H9 (cell line): ENCODE measurements around the gene DNAH11. TPM values are rescaled to one million over a fixed set of nuclear protein-coding genes. Genes with fewer than 3 reads are reported as not detected.

Source experiments
- DNase-seq: peaks from one replicate; pipeline ENCODE4 v3.0.0-alpha.2; 2017
- H2AFZ ChIP-seq: one replicate; pipeline ENCODE4 v1.6.1; 2013; ENCODE audit warnings: mild to moderate bottlenecking, low read length, control low read depth, moderate library complexity
- H2AK5ac ChIP-seq: 2 replicates; pipeline ENCODE4 v1.6.1; 2013; ENCODE audit warnings: low read length, control low read depth, mixed read lengths; ENCODE audit not compliant: insufficient read length
- H2BK120ac ChIP-seq: one replicate; pipeline ENCODE4 v1.6.1; 2013; ENCODE audit warnings: low read depth, mild to moderate bottlenecking, low read length, control low read depth, inconsistent platforms; ENCODE audit not compliant: poor library complexity, severe bottlenecking
- H2BK12ac ChIP-seq: 2 replicates; pipeline ENCODE4 v1.6.1; 2013; ENCODE audit warnings: low read length, control low read depth, mixed read lengths, low read depth; ENCODE audit not compliant: insufficient read length
- H2BK15ac ChIP-seq: 2 replicates; pipeline ENCODE4 v1.6.1; 2013; ENCODE audit warnings: low read depth, low read length, control low read depth
- H2BK20ac ChIP-seq: one replicate; pipeline ENCODE4 v1.6.1; 2013; ENCODE audit warnings: low read depth, mild to moderate bottlenecking, low read length, control low read depth, inconsistent platforms; ENCODE audit not compliant: poor library complexity, severe bottlenecking
- H2BK5ac ChIP-seq: 2 replicates; pipeline ENCODE4 v1.6.1; 2013; ENCODE audit warnings: low read length, control low read depth, mixed read lengths; ENCODE audit not compliant: insufficient read length
- H3K14ac ChIP-seq: 2 replicates; pipeline ENCODE4 v1.6.1; 2013; ENCODE audit warnings: low read length, control low read depth; ENCODE audit not compliant: insufficient read depth
- H3K18ac ChIP-seq: 2 replicates; pipeline ENCODE4 v1.6.1; 2013; ENCODE audit warnings: low read depth, mild to moderate bottlenecking, mixed read lengths, low read length, control low read depth; ENCODE audit not compliant: insufficient read length
- H3K23ac ChIP-seq: 2 replicates; pipeline ENCODE4 v1.6.1; 2013; ENCODE audit warnings: low read length, control low read depth, mixed read lengths, low read depth; ENCODE audit not compliant: insufficient read length
- H3K23me2 ChIP-seq: 2 replicates; pipeline ENCODE4 v1.6.1; 2013; ENCODE audit warnings: low read depth, mild to moderate bottlenecking, mixed read lengths, low read length, control low read depth; ENCODE audit not compliant: insufficient read length, poor library complexity, severe bottlenecking
- H3K27ac ChIP-seq: 2 replicates; pipeline ENCODE4 v1.5.1; 2013; ENCODE audit warnings: low read length, control low read depth, mixed read lengths, low read depth; ENCODE audit not compliant: insufficient read length
- H3K27me3 ChIP-seq: 2 replicates; pipeline ENCODE4 v1.6.1; 2013; ENCODE audit warnings: low read length, control low read depth, inconsistent platforms; ENCODE audit not compliant: insufficient read depth
- H3K4ac ChIP-seq: 2 replicates; pipeline ENCODE4 v1.6.1; 2013; ENCODE audit warnings: low read depth, mild to moderate bottlenecking, control low read depth, inconsistent platforms, low read length, moderate library complexity
- H3K4me1 ChIP-seq: 2 replicates; pipeline ENCODE4 v1.6.1; 2013; ENCODE audit warnings: low read length, control low read depth, inconsistent platforms; ENCODE audit not compliant: insufficient read depth
- H3K4me2 ChIP-seq: 2 replicates; pipeline ENCODE4 v1.6.1; 2013; ENCODE audit warnings: low read length, control low read depth, mixed read lengths; ENCODE audit not compliant: insufficient read length, insufficient read depth
- H3K56ac ChIP-seq: 2 replicates; pipeline ENCODE4 v1.6.1; 2013; ENCODE audit warnings: low read depth, mild to moderate bottlenecking, mixed read lengths, low read length, control low read depth; ENCODE audit not compliant: insufficient read length
- H3K79me1 ChIP-seq: 2 replicates; pipeline ENCODE4 v1.6.1; 2013; ENCODE audit warnings: low read depth, mild to moderate bottlenecking, moderate library complexity, low read length, control low read depth, inconsistent platforms; ENCODE audit not compliant: insufficient read depth, poor library complexity, severe bottlenecking
- H3K79me2 ChIP-seq: 2 replicates; pipeline ENCODE4 v1.6.1; 2013; ENCODE audit warnings: low read length, control low read depth, inconsistent platforms; ENCODE audit not compliant: insufficient read depth
- H3K9ac ChIP-seq: 2 replicates; pipeline ENCODE4 v1.6.1; 2013; ENCODE audit warnings: low read length, control low read depth, mixed read lengths; ENCODE audit not compliant: insufficient read length; ENCODE audit errors: extremely low read depth
- H3K9me3 ChIP-seq: one replicate; pipeline ENCODE4 v1.6.1; 2013; ENCODE audit warnings: low read depth, low read length, inconsistent platforms; ENCODE audit not compliant: control insufficient read depth
- H3T11ph ChIP-seq: one replicate; pipeline ENCODE4 v1.6.1; 2013; ENCODE audit warnings: mild to moderate bottlenecking, low read length, control low read depth, inconsistent platforms
- H4K20me1 ChIP-seq: one replicate; pipeline ENCODE4 v1.6.1; 2013; ENCODE audit not compliant: control insufficient read depth, insufficient read length, insufficient read depth
- H4K5ac ChIP-seq: 2 replicates; pipeline ENCODE4 v1.6.1; 2013; ENCODE audit warnings: low read depth, mild to moderate bottlenecking, mixed read lengths, low read length, control low read depth; ENCODE audit not compliant: insufficient read length
- H4K8ac ChIP-seq: replicated peaks from 2 replicates; pipeline ENCODE4 v1.6.1; 2013; ENCODE audit warnings: low read length, control low read depth, mixed read lengths, low read depth; ENCODE audit not compliant: insufficient read length
- H4K91ac ChIP-seq: 2 replicates; pipeline ENCODE4 v1.6.1; 2013; ENCODE audit warnings: low read depth, mild to moderate bottlenecking, moderate library complexity, mixed read lengths, low read length, control low read depth; ENCODE audit not compliant: insufficient read length
- H3K27ac Mint-ChIP-seq, 3 experiments: 2 replicates in 2 of 3; 3 replicates in 1 of 3; pipeline ENCODE4 v1.8.0; 2020 to 2021; ENCODE audit warnings: mixed read lengths in 3 of 3, mild to moderate bottlenecking in 1 of 3, moderate library complexity in 1 of 3
- H3K27me3 Mint-ChIP-seq: 2 replicates; pipeline ENCODE4 v1.8.0; 2021; ENCODE audit warnings: low read depth, mild to moderate bottlenecking, moderate library complexity, mixed read lengths
- H3K36me3 Mint-ChIP-seq, 3 experiments: 2 replicates in 2 of 3; 3 replicates in 1 of 3; pipeline ENCODE4 v1.8.0; 2020 to 2021; ENCODE audit warnings: low read depth in 3 of 3, mixed read lengths in 3 of 3; ENCODE audit not compliant: insufficient read depth in 1 of 3
- H3K4me1 Mint-ChIP-seq, 2 experiments: 2 replicates each; pipeline ENCODE4 v1.8.0; 2020; ENCODE audit warnings: mixed read lengths in 2 of 2
- H3K4me3 Mint-ChIP-seq, 2 experiments: 2 replicates in 1 of 2; 3 replicates in 1 of 2; pipeline ENCODE4 v1.8.0; 2020 to 2021; ENCODE audit warnings: mild to moderate bottlenecking in 2 of 2, mixed read lengths in 2 of 2, moderate library complexity in 1 of 2
- H3K9me3 Mint-ChIP-seq, 2 experiments: 2 replicates in 1 of 2; 3 replicates in 1 of 2; pipeline ENCODE4 v1.8.0; 2020; ENCODE audit warnings: mild to moderate bottlenecking in 2 of 2, mixed read lengths in 2 of 2, moderate library complexity in 1 of 2
- CTCF ChIP-seq: fragments of 200-600 bp; sonication (generic); conservative IDR thresholded peaks from 3 replicates; pipeline ENCODE4 v1.8.0; 2021; ENCODE audit warnings: antibody characterized with exemption, mild to moderate bottlenecking
- WGBS: extraction: QIAGEN DNeasy Blood & Tissue Kit; methylation state at CpG from one replicate; pipeline ENCODE4 v1.1.7; 2013; ENCODE audit warnings: missing lambda C conversion rate, low lambda C conversion rate, mixed read lengths; ENCODE audit not compliant: insufficient read length; ENCODE audit errors: extremely low coverage; 5-methylcytosine and 5-hydroxymethylcytosine counted together
- total RNA-seq: library from RNA; stranded (reverse); gene quantifications from 2 replicates; pipeline ENCODE4 v1.2.1, GENCODE V29; 2021

DNAH11 gene
- total RNA-seq, 1 experiment from 2014 or later: 2.5 TPM

GRCh38 chr7:21743493-21743892 lies 200.7 kb downstream of the DNAH11 start:
- H3K36me3 Mint-ChIP-seq: no peaks in the 10 kb centered on the region
- no peak overlapping the region for H3K4me3 Mint-ChIP-seq
- no peak overlapping the region for H2AK5ac ChIP-seq
- no peak overlapping the region for H2BK15ac ChIP-seq
- no peak overlapping the region for H2BK12ac ChIP-seq
- no peaks in the 10 kb centered on the region for H3K27me3 Mint-ChIP-seq
- H4K20me1 ChIP-seq: no peaks in the 10 kb centered on the region
- no peak overlapping the region for H2BK5ac ChIP-seq
- no peaks in the 10 kb centered on the region for H3K9me3 ChIP-seq
- no peaks in the 10 kb centered on the region; a peak in 1 of 4 replicates for H3K4me1 Mint-ChIP-seq
- H3K23me2 ChIP-seq: no peaks in the 10 kb centered on the region
- TF ChIP-seq CTCF: no peak
- no peak for DNase-seq
- no peak overlapping the region for H4K8ac ChIP-seq
- no peak overlapping the region for H3K18ac ChIP-seq
- no peak overlapping the region for H3K27ac ChIP-seq
- no peak overlapping the region for H3K4ac ChIP-seq
- H3K56ac ChIP-seq: no peak overlapping the region
- no peak overlapping the region for H3K14ac ChIP-seq
- no peak overlapping the region for H2BK20ac ChIP-seq
- no peak overlapping the region for H4K91ac ChIP-seq
- WGBS: no CpG with 5 or more reads among the region's 6 CpGs
- H3K4me2 ChIP-seq: no peak overlapping the region
- H3K9ac ChIP-seq: no peak overlapping the region
- H4K5ac ChIP-seq: no peak overlapping the region
- no peaks in the 10 kb centered on the region for H3K4me1 ChIP-seq
- H2AFZ ChIP-seq: no peak overlapping the region
- H2BK120ac ChIP-seq: no peak overlapping the region
- no peaks in the 10 kb centered on the region for H3K27me3 ChIP-seq
- H3K79me1 ChIP-seq: no peaks in the 10 kb centered on the region
- H3K9me3 Mint-ChIP-seq: no peaks in the 10 kb centered on the region
- H3K27ac Mint-ChIP-seq: no peak overlapping the region
- no peak overlapping the region for H3K23ac ChIP-seq
- no peaks in the 10 kb centered on the region for H3K79me2 ChIP-seq
- no peak overlapping the region for H3T11ph ChIP-seq
